ENCODE measurements around the gene METTL24. TPM values are rescaled to one million over a fixed set of nuclear protein-coding genes. Genes with fewer than 3 reads are reported as not detected.

The METTL24 gene
- total and polyA plus RNA-seq, 9 donors, result 2.0 to 13.5 (median 6.6) TPM

- no peaks in the 10 kb centered on the region for H3K9me3 ChIP-seq
- DNase-seq, result no peak
- no peak overlapping the region for H3K27ac ChIP-seq
- WGBS, 3 donors, result 65 to 76% (median 68%) methylated on average over 2 of the region's 2 CpGs
- no peak overlapping the region for H3K4me3 ChIP-seq
- no peaks in the 10 kb centered on the region for H3K27me3 ChIP-seq
- H3K36me3 ChIP-seq, result no peaks in the 10 kb centered on the region
- TF ChIP-seq CTCF (IDR thresholded peaks at IDR 0.05) (no peak), EP300 (IDR thresholded peaks at IDR 0.05) (no peak), POLR2A (IDR thresholded peaks at IDR 0.05) (no peak)
- intact Hi-C loops (cut with DNase I), result loop anchor here in 1 of 4 donors (5.0 kb wide), 1 partner anchor 33 kb away; no protein-coding TSS in a partner anchor
- H3K4me1 ChIP-seq (ENCODE audit: insufficient read depth), result peaks cover 4% of the 10 kb centered on the region
These were observed 3.1 kb downstream of the METTL24 start for GRCh38 chr6:110355022-110355421.

- DNase-seq, result no peak
- Histone ChIP-seq H3K27me3 (no peaks in the 10 kb centered on the region), H3K4me1 (ENCODE audit: insufficient read depth) (peaks cover 4% of the 10 kb centered on the region), H3K9me3 (no peaks in the 10 kb centered on the region), H3K27ac (no peak overlapping the region), H3K4me3 (no peak overlapping the region), H3K36me3 (no peaks in the 10 kb centered on the region)
- TF ChIP-seq EP300 (IDR thresholded peaks at IDR 0.05), result no peak
- TF ChIP-seq POLR2A (IDR thresholded peaks at IDR 0.05), result no peak
- TF ChIP-seq CTCF (IDR thresholded peaks at IDR 0.05), result no peak
- intact Hi-C loops (cut with DNase I), result no loop called here
- 73 to 85% (median 84%) methylated on average over 2 of the region's 2 CpGs for WGBS, 3 donors
These were observed 4.0 kb downstream of the METTL24 start for GRCh38 chr6:110354153-110354552.

- Histone ChIP-seq H3K4me1 (ENCODE audit: insufficient read depth) (peaks cover 4% of the 10 kb centered on the region), H3K9me3 (no peaks in the 10 kb centered on the region), H3K4me3 (no peak overlapping the region), H3K27ac (peak overlapping the region in 1 of 2 donors; percentile 62), H3K27me3 (no peaks in the 10 kb centered on the region), H3K36me3 (no peaks in the 10 kb centered on the region)
- TF ChIP-seq POLR2A (IDR thresholded peaks at IDR 0.05) (no peak), EP300 (IDR thresholded peaks at IDR 0.05) (no peak), CTCF (IDR thresholded peaks at IDR 0.05) (no peak)
- 46 to 77% (median 64%) methylated on average over 4 of the region's 4 CpGs for WGBS, 3 donors
- no peak for DNase-seq
- intact Hi-C loops (cut with DNase I), result no loop called here
These were observed 4.6 kb downstream of the METTL24 start for GRCh38 chr6:110353457-110354001.

- Histone ChIP-seq H3K36me3 (no peaks in the 10 kb centered on the region), H3K27ac (peak overlapping the region in 1 of 2 donors; percentile 62), H3K9me3 (no peaks in the 10 kb centered on the region), H3K4me3 (no peak overlapping the region), H3K27me3 (no peaks in the 10 kb centered on the region), H3K4me1 (ENCODE audit: insufficient read depth) (peaks cover 4% of the 10 kb centered on the region)
- TF ChIP-seq EP300 (IDR thresholded peaks at IDR 0.05), result no peak
- no peak for TF ChIP-seq POLR2A (IDR thresholded peaks at IDR 0.05)
- TF ChIP-seq CTCF (IDR thresholded peaks at IDR 0.05), result no peak
- intact Hi-C loops (cut with DNase I), result no loop called here
- 13 to 16% (median 15%) methylated on average over 7 of the region's 7 CpGs for WGBS, 3 donors
- DNase-seq, result no peak
These were observed 5.4 kb downstream of the METTL24 start for GRCh38 chr6:110352563-110353262.

Measured in ovary (tissue), 9 donors.